ENCODE measurements around the gene HSBP1L1. TPM values are rescaled to one million over a fixed set of nuclear protein-coding genes. Genes with fewer than 3 reads are reported as not detected.

HSBP1L1 gene
- total RNA-seq, 1 donor from 2014 or later = 7.0 TPM

GRCh38 chr18:79950515-79951341 is 13.7 kb upstream of the HSBP1L1 start:
- peak overlapping the region; percentile 65 for H3K27ac Mint-ChIP-seq
- peak; percentile 28 for DNase-seq (ENCODE audit: low spot score, unreplicated experiment)
- peak overlapping the region; percentile 79 for H3K4me3 Mint-ChIP-seq (ENCODE audit: low read depth)
- TF ChIP-seq CTCF (IDR thresholded peaks at IDR 0.05; ENCODE audit: unreplicated experiment) = no peak
- peaks cover 5% of the 10 kb centered on the region for H3K36me3 Mint-ChIP-seq (ENCODE audit: insufficient read depth)
- H3K9me3 Mint-ChIP-seq (ENCODE audit: low read depth) = no peaks in the 10 kb centered on the region
- H3K27me3 Mint-ChIP-seq = peaks cover 26% of the 10 kb centered on the region
- H3K4me1 Mint-ChIP-seq (ENCODE audit: low read depth) = peaks cover 8% of the 10 kb centered on the region

DNA sequence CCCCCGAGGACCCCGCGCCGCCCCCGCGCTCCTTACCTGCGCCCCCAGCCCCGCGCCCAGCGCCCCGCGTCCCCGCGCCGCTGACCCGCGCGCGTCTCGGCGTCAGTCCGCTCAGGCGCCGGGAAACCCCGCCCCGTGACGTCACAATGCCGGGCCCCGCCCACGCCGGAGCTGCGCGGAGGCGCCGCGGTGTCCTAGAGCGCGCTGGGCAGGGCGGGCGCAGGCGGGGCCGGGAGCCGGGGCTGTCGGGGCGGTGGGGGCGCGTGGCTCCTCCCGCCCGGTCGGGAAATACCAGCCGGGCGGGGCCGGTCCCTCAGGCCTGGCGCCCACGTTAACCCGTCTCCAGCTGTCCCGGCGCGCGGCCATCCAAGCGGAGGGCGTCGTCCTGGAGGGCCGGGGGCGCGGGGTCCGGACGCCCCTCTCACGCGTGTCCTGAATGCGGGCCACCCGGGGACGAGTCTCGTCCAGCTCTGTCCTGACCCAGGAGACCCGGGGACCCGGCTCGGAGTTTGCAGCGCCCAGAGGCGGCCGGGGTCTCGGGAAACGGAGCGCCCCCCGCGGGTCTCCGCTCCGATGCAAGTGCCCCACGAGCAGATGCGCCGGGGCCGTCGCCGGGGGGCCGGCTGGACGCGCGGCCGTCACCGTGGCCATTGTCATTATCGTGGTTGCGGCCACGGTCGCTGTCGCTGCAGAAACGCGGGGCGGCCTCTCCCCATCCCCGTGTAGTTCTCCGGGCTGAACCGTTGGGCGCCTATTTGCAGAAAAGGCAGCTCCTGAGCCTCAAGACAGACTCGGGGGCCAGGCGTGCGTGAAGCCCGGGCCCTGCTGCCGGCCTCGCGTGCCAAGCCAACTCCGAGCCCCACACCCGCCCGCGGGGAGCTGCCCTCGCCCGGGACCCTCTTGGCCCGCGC is 12.6 kb upstream of the HSBP1L1 start, which contains the start of gene SLC66A2:
TSS of gene SLC66A2 (minus strand) at position 109 of the 911 bp plus-strand sequence. CDS start 727 bp downstream, outside the sequence.
- peak; percentile 21 for TF ChIP-seq CTCF (IDR thresholded peaks at IDR 0.05; ENCODE audit: unreplicated experiment)
- H3K4me3 Mint-ChIP-seq (ENCODE audit: low read depth) = peak within 1 kb of the TSS; percentile 79
- no peaks in the 10 kb centered on the region for H3K9me3 Mint-ChIP-seq (ENCODE audit: low read depth)
- peak; percentile 90 for DNase-seq (ENCODE audit: low spot score, unreplicated experiment)
- H3K4me1 Mint-ChIP-seq (ENCODE audit: low read depth) = peaks cover 4% of the 10 kb centered on the region
- H3K36me3 Mint-ChIP-seq (ENCODE audit: insufficient read depth) = peaks cover 5% of the 10 kb centered on the region
- peaks cover 35% of the 10 kb centered on the region for H3K27me3 Mint-ChIP-seq
- H3K27ac Mint-ChIP-seq = peak within 1 kb of the TSS; percentile 65

- TF ChIP-seq CTCF (IDR thresholded peaks at IDR 0.05; ENCODE audit: unreplicated experiment) = no peak
These were observed 11.9 kb upstream of the HSBP1L1 start for GRCh38 chr18:79952456-79952995.

DNA sequence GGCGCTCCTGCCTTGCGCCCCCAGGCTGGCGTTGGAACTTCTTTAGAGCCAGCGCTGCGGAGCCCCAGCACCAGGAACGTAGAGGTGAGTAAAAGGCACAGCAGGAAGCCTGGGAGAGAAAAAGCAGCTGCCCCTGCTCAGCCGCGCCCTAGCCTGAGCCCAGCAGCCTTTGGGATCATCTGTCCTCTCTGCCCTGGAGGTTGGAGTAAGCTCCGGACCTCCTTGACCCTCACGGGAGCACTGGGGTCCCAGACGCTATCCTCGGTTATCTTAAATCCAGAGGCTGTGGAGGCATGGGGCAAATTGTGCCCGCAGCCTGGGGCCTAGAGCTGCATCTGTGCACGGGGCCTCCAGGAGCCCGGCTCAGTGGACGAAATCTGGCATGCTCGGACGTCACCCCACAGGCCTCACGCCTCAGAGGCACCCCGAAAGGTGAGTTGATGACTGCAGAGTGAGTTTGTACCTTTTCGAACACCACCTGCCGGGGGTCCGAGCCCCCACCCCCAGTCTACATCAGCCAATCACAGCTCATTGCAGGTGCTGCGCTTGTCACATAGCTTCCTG is 11.4 kb upstream of the HSBP1L1 start:
- peaks cover 38% of the 10 kb centered on the region for H3K27me3 Mint-ChIP-seq
- no peak for TF ChIP-seq CTCF (IDR thresholded peaks at IDR 0.05; ENCODE audit: unreplicated experiment)
- H3K36me3 Mint-ChIP-seq (ENCODE audit: insufficient read depth) = peaks cover 5% of the 10 kb centered on the region
- no peak for DNase-seq (ENCODE audit: low spot score, unreplicated experiment)
- H3K4me3 Mint-ChIP-seq (ENCODE audit: low read depth) = peak overlapping the region; percentile 35
- no peaks in the 10 kb centered on the region for H3K9me3 Mint-ChIP-seq (ENCODE audit: low read depth)
- H3K4me1 Mint-ChIP-seq (ENCODE audit: low read depth) = peaks cover 4% of the 10 kb centered on the region
- no peak overlapping the region for H3K27ac Mint-ChIP-seq

More at GRCh38 chr18:79952456-79952995, 11.9 kb upstream of the HSBP1L1 start:
- Mint-ChIP-seq H3K27me3 (peaks cover 38% of the 10 kb centered on the region), H3K9me3 (ENCODE audit: low read depth) (no peaks in the 10 kb centered on the region), H3K4me1 (ENCODE audit: low read depth) (peaks cover 4% of the 10 kb centered on the region), H3K4me3 (ENCODE audit: low read depth) (peak overlapping the region; percentile 19), H3K27ac (no peak overlapping the region), H3K36me3 (ENCODE audit: insufficient read depth) (peaks cover 5% of the 10 kb centered on the region)
- no peak for DNase-seq (ENCODE audit: low spot score, unreplicated experiment)

All from progenitor cell of endocrine pancreas (in vitro differentiated cells).